Measurements from ENCODE around the gene SNF8.

The SNF8 gene

DNA sequence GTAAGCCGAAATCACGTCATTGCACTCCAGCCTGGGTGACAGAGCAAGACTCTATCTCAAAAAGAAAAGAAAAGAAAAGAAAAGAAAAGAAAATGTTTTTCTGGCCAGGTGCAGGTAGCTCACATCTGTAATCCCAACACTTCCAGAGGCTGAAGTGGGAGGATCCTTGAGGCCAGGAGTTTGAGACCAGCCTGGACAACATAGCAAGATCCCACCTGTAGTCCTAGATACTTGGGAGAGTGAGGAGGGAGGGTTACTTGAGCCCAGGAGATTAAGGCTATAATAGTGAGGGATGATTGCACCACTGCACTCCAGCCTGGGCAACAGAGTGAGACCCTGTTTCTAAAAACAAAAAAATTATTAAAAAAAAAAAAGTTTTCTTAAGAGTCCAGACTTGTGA is 54.6 kb downstream of the SNF8 start:
- no peak for DNase-seq (ENCODE audit: low read depth)

DNA sequence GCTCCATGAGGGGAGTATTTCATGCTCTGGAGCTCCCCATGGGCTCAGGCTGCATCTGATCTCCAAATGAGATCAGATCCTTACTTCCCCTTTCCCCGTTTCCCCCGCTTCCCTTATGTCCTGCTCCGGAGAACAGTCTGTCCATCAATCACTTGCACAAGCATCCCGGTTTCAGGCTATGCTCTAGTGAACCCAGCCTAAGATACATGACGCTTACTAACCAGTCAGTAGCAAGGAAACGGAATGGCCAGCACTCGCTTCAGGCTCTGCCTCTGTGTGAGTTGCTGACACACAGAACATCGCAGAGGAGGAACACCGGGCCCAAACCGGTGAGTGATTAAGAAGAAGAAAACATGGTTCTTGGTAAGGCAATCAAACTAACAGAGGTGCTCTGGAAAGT is 61.5 kb downstream of the SNF8 start:
- no peak for DNase-seq (ENCODE audit: low read depth)

DNA sequence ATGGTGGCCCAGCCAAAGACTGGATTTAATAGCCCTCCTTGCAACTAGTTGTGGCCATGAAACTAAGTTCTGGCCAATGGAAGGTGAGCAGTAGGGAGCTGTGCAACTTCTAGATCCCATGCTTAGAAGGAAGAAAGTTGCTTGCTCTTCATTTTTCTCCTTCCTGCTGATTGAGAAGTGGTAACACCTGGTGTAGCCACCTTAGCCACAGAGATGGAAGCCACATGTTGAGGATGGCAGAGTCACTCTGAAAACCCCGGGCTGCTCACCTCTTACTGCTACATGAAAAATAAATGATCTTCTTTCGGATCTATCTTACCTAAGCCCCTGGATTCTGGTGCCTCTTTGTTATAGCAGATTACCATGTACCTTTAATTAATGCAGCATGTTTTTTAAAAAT is 62.4 kb downstream of the SNF8 start:
- no peak for DNase-seq (ENCODE audit: low read depth)

Data from T follicular helper cell (primary cell).